ENCODE data around the gene RPS27. TPM values are rescaled to one million over a fixed set of nuclear protein-coding genes. Genes with fewer than 3 reads are reported as not detected.

The RPS27 gene
- total RNA-seq, 1 experiment from 2014 or later: 1,095 TPM

DNA sequence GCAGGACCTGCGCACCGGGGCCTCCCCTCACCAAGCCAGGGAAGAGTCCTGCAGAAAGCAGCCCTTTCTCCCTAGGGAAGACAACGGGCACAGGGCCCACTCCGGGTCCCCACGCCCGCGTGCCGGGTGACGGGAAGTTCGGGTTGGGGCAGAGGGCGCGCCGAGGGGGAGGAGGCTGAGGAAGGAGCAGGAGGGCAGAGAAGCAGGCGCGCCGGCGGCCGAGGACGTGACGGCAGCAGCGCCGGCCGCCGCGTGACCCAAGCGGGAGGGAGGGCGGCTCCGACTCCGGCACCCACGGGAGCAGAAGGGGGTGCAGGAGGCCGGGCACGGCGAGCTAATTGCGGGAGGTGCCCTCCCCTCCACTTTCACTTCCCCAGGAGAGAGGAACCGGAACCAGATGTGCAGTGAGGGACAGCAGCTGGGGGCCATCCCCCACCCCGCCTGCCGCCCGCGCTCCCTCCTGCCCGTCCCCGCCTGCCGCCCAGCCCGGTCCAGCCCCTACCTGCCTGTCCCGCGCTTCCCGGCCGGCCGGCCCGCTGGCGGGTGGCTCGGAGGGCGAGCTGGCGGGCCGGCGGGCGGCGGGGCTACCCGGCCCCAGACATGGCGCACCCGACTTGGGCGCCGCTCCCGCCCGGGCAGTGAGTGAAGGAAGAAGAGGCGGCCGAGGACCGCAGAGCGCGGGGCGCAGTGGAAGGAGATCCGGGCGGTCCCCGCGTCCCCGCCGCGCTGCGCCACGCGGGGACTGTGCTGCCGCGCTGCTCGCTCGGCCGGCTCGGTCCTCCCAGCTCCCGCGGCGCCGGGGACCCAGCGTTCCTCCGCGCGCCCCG is 44.6 kb upstream of the RPS27 start:
- no peaks in the 10 kb centered on the region; the same call in none of the 2 replicates for H3K36me3 ChIP-seq (ENCODE audit: control insufficient read depth, insufficient read depth, low read length)
- POLR2A ChIA-PET: interaction anchor here (0.6 to 0.7 kb wide), 2 partner anchors 13 to 51 kb away, joined by 3 to 8 read pairs; no protein-coding TSS in a partner anchor
- peak overlapping the region; percentile 78 for H3K27ac ChIP-seq (ENCODE audit: low read length)
- H3K9me3 ChIP-seq (ENCODE audit: control insufficient read depth, insufficient read depth, low read depth, low read length): no peaks in the 10 kb centered on the region
- CTCF ChIA-PET: interaction anchor here (0.5 to 1.1 kb wide), 8 partner anchors 21 to 1304 kb away, joined by 4 to 12 read pairs (median 6); partner anchors contain the start of gene GATAD2B
- DNase-seq (ENCODE audit: low read depth, low spot score): no peak
- no TSS peak for BruUV-seq (replicated peaks)
- in situ Hi-C loops (cut with HindIII; ENCODE audit: low pct_unique_long_range_greater_than_20kb, low sequenced_read_pairs): no loop called here
- no peaks in the 10 kb centered on the region for H3K27me3 ChIP-seq (ENCODE audit: control insufficient read depth, insufficient read depth, low read length)
- ATAC-seq: peak; percentile 83
- H3K4me3 ChIP-seq (ENCODE audit: low read depth in 2 of 2, low read length in 2 of 2): peak overlapping the region; percentile 77 to 78
- peaks cover 14% of the 10 kb centered on the region for H3K4me1 ChIP-seq (ENCODE audit: control insufficient read depth, insufficient read depth, low read length)
- intact Hi-C loops (cut with micrococcal nuclease; ENCODE audit: unreplicated experiment): no loop called here
- no peak for TF ChIP-seq REST (IDR thresholded peaks at IDR 0.05; ENCODE audit: insufficient read depth in 1 of 2, low read depth in 2 of 2, low read length in 1 of 2)
- no peak for TF ChIP-seq TCF7L2 (IDR thresholded peaks at IDR 0.05; ENCODE audit: low read depth, low read length)
- TF ChIP-seq POLR2AphosphoS5 (IDR thresholded peaks at IDR 0.05; ENCODE audit: low read depth, low read length): 0 out of 2 replicates have a peak, but pooled peaks have one; percentile 35
- TF ChIP-seq SIN3A (IDR thresholded peaks at IDR 0.05; ENCODE audit: borderline replicate concordance, insufficient read depth, low read depth, low read length): peak; percentile 57; the same call in 1 of the 2 replicates
- no peak for TF ChIP-seq CTCF (IDR thresholded peaks at IDR 0.05)

DNA sequence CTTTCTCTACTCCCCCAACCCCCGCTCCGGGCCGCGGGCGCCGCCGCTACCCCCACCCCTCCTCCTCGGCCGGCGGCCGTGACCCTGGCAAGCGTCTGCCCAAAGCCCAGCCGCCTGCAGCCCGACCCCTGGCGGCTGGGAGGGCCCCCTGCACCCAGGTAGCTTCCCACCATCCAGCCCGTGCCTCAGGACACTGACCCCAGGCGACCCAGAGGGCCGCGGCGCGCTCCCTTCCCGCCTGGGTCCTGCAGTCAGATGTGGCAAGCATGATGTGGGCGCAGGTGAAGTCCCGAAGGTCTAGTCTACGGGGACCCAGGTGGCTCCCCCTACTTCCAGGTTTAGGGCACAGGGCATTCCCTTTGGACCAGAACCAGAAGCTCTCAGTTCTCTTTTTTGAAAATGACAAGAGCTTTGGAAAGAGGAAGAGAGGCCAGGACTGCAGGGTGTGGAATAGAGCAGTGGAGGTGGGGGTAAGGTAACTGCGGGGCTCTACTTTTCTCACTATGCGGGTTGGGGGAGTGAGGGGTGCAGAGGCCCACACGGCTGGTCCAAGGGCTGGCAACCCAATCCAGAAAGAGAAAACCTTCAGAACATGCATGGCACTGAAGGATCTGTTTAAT is 43.8 kb upstream of the RPS27 start, which contains the start of gene DENND4B:
DENND4B (minus strand) TSS at position 97 of the 620 bp plus-strand sequence. CDS start 2,344 bp downstream, outside the sequence.
- H3K9me3 ChIP-seq (ENCODE audit: control insufficient read depth, insufficient read depth, low read depth, low read length): no peaks in the 10 kb centered on the region

More for the DNA sequence above, 43.8 kb upstream of the RPS27 start, which contains the start of gene DENND4B:
- no peaks in the 10 kb centered on the region for H3K27me3 ChIP-seq (ENCODE audit: control insufficient read depth, insufficient read depth, low read length)
- peak within 1 kb of the TSS; percentile 77 to 78 for H3K4me3 ChIP-seq (ENCODE audit: low read depth in 2 of 2, low read length in 2 of 2)
- intact Hi-C loops (cut with micrococcal nuclease; ENCODE audit: unreplicated experiment) (no loop called here), in situ Hi-C loops (cut with HindIII; ENCODE audit: low pct_unique_long_range_greater_than_20kb, low sequenced_read_pairs) (no loop called here)
- no peaks in the 10 kb centered on the region; the same call in none of the 2 replicates for H3K36me3 ChIP-seq (ENCODE audit: control insufficient read depth, insufficient read depth, low read length)
- peaks cover 14% of the 10 kb centered on the region for H3K4me1 ChIP-seq (ENCODE audit: control insufficient read depth, insufficient read depth, low read length)
- no peak for TF ChIP-seq TCF7L2 (IDR thresholded peaks at IDR 0.05; ENCODE audit: low read depth, low read length)
- TF ChIP-seq CTCF (IDR thresholded peaks at IDR 0.05): peak; percentile 99
- TF ChIP-seq POLR2AphosphoS5 (IDR thresholded peaks at IDR 0.05; ENCODE audit: low read depth, low read length): peak; percentile 45; the same call in 1 of the 2 replicates
- ChIA-PET CTCF (interaction anchor here (0.5 to 1.1 kb wide), 11 partner anchors 18 to 1303 kb away, joined by 3 to 12 read pairs (median 5); partner anchors contain the start of gene GATAD2B), POLR2A (interaction anchor here (0.6 to 0.7 kb wide), 2 partner anchors 12 to 50 kb away, joined by 3 to 8 read pairs; no protein-coding TSS in a partner anchor)
- DNase-seq (ENCODE audit: low read depth, low spot score) (no peak), ATAC-seq (peak; percentile 95)
- no TSS peak for BruUV-seq (replicated peaks)
- H3K27ac ChIP-seq (ENCODE audit: low read length): peak within 1 kb of the TSS; percentile 78
